GM18861 (cell line): ENCODE measurements around the gene CACNB3.

Experiments used
- ATAC-seq: cut with Tn5 transposase; IDR thresholded peaks from one replicate; pipeline ENCODE4 v1.9.1; 2021; ENCODE audit not compliant: unreplicated experiment

CACNB3 gene

DNA sequence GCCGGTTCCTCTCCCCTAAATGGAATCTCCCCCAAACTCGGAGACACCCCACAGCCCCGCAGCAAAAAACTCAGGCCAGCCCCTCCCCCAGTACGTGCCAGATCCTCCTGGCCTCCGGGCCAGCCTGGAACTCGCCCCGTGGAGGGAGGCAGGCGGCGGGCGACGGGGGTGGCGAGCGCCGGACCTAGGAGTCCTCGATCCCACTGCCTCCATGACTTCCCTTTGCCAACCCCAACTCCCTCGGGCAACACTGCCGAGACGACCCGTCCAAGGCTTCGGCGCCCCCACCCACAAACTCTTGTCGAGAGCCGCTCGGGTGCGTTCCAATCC is 29.8 kb upstream of the CACNB3 start:
- no peak for ATAC-seq

GRCh38 chr12:48788854-48789775 is 29.2 kb upstream of the CACNB3 start, which contains the start of gene ADCY6:
Gene ADCY6, minus strand, starts transcription at chr12:48789089. Its CDS starts 5,655 bp downstream, at chr12:48783434.
- no peak for ATAC-seq

DNA sequence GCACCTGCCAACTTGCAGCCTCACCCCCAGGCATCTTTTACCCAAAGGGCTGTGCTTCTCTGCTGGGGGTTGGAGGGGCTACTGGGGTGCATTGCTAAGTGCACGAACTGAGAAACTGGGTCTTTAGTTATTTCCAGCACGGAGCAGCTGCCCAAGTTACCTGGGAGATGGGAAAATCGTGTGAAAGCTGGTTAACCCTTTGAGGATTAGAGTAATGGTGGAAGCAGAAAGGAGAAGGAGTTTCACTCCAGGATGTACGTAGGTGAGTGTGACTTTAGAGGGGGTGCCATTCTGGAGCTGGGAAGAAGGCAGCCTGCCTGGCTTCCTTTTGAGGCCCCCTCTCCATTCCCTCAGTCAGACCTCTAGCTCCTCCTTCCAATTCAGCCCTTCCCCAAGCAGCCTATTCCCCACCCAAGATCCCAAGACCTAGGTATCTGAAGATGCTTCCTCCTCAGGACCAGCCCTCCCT is 28.4 kb upstream of the CACNB3 start:
- no peak for ATAC-seq

DNA sequence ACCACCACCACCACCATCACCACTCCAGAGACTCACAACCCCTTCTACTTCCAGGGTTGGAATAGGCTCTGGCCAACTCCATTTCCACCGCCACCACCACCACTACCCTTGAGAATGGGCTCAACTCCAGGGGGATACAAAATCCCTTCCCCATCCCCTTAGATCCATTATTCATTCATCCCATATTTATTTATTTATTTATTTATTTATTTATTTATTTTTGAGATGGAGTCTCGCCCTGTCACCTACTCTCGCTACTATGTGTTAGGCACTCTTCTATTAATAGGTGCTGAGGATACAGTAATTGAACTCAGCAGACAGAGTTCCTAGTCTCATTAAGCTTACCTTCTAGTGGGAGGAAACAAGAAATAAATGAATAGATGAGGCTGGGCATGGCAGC is 24.6 kb upstream of the CACNB3 start:
- no peak for ATAC-seq

- ATAC-seq, result no peak
Measured at GRCh38 chr12:48794870-48795269, 23.4 kb upstream of the CACNB3 start.

GRCh38 chr12:48795550-48796455 is 22.5 kb upstream of the CACNB3 start:
- no peak for ATAC-seq

- no peak for ATAC-seq
Measured at GRCh38 chr12:48796976-48797375, 21.3 kb upstream of the CACNB3 start.

GRCh38 chr12:48800457-48800856 is 17.8 kb upstream of the CACNB3 start:
- ATAC-seq, result no peak

GRCh38 chr12:48800971-48801370 is 17.3 kb upstream of the CACNB3 start:
- ATAC-seq, result no peak

- no peak for ATAC-seq
Measured at GRCh38 chr12:48803675-48804074, 14.6 kb upstream of the CACNB3 start.

DNA sequence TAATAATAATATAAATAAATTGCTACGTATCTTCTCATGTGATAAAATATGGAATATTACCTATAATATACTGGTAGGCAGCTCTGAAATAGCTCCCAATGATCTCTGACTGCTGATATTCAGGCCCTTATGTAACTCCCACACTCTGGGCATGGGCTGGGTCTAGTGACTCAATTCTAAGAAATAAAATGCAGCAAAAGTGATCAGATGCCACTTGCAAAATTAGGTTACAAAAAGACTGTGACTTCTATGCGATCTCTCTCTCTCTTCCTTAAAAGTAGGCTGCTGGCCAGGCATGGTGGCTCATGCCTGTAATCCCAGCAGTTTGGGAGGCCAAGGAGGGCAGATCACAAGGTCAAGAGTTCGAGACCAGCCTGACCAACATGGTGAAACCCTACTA is 10.3 kb upstream of the CACNB3 start:
- no peak for ATAC-seq

GRCh38 chr12:48810903-48811431 is 7.3 kb upstream of the CACNB3 start:
- ATAC-seq, result no peak

GRCh38 chr12:48811437-48812090 is 6.7 kb upstream of the CACNB3 start:
- no peak for ATAC-seq

GRCh38 chr12:48812389-48812788 is 5.9 kb upstream of the CACNB3 start:
- ATAC-seq, result no peak

DNA sequence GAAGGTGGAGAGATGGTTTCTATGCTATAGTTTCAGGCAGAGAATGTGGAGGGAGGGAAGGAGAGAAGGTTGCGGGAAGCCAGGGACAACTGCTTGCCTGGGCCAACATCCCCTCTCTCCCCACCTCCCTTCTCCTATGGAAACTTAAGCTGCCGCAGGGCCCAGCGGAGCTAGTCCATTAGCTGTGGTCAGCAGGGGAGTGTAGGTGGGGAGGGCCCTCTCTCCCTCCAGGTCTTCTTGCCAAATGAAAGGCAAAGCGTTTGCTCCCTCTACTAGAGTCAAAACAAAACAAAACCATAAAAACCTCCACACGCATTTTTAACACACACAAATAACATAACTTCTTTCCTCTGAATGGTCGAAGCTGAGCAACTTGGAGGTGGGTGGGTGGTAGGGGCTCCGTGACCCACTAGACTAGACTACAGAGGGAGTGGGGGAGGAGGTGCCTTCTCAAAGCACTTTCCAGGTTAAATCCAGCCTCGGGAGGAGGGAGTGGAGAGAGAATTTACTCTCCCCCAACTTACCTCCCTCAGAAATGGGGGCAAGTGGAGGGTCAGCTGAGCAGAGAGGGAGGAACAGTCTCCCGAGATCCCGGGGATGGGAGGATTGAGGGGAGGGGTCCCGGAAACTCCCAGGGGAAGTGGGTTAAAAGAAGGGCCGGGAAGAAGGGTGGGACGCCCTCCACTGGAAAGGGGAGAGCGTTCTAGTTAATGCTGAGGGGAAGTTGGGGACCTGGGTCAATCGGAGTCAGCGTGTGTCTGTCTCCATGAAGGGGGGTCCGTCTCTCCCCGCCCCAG is 4.6 kb upstream of the CACNB3 start:
- ATAC-seq, result no peak

- ATAC-seq, result peak; percentile 79
Measured at GRCh38 chr12:48814262-48815125, 3.8 kb upstream of the CACNB3 start.

GRCh38 chr12:48815126-48816110 is 2.9 kb upstream of the CACNB3 start:
- no peak for ATAC-seq
